MV-4-11 (cell line): ENCODE data around the gene EEPD1.

Experiments used
- DNase-seq: peaks from one replicate; lab custom pipeline; 2025; lab: John Stamatoyannopoulos, UW

EEPD1 gene

GRCh38 chr7:36279926-36280315 lies 126.9 kb downstream of the EEPD1 start:
- no peak for DNase-seq

GRCh38 chr7:36280840-36281812 lies 128.1 kb downstream of the EEPD1 start:
- peak; percentile 80 for DNase-seq

- no peak for DNase-seq
Measured at GRCh38 chr7:36281945-36282717, 129.1 kb downstream of the EEPD1 start.

GRCh38 chr7:36283181-36283580 lies 130.1 kb downstream of the EEPD1 start:
- DNase-seq = no peak

- DNase-seq = peak; percentile 100
Measured at GRCh38 chr7:36283711-36284130, 130.7 kb downstream of the EEPD1 start.

- peak; percentile 72 for DNase-seq
Measured at GRCh38 chr7:36284456-36285090, 131.5 kb downstream of the EEPD1 start.

- DNase-seq = no peak
Measured at GRCh38 chr7:36285276-36285675, 132.2 kb downstream of the EEPD1 start.

GRCh38 chr7:36286226-36286625 lies 133.2 kb downstream of the EEPD1 start:
- no peak for DNase-seq

- no peak for DNase-seq
Measured at GRCh38 chr7:36286688-36287087, 133.6 kb downstream of the EEPD1 start.

- peak; percentile 68 for DNase-seq
Measured at GRCh38 chr7:36287371-36288241, 134.6 kb downstream of the EEPD1 start.

- no peak for DNase-seq
Measured at GRCh38 chr7:36288501-36288900, 135.4 kb downstream of the EEPD1 start.

- no peak for DNase-seq
Measured at GRCh38 chr7:36289833-36290661, 137.0 kb downstream of the EEPD1 start.

- peak; percentile 61 for DNase-seq
Measured at GRCh38 chr7:36291387-36292316, 138.6 kb downstream of the EEPD1 start.

- no peak for DNase-seq
Measured at GRCh38 chr7:36295090-36295489, 142.0 kb downstream of the EEPD1 start.

- no peak for DNase-seq
Measured at GRCh38 chr7:36296284-36296683, 143.2 kb downstream of the EEPD1 start.

- no peak for DNase-seq
Measured at GRCh38 chr7:36297364-36298009, 144.4 kb downstream of the EEPD1 start.

GRCh38 chr7:36298106-36298505 lies 145.1 kb downstream of the EEPD1 start:
- no peak for DNase-seq

GRCh38 chr7:36299223-36299774 lies 146.2 kb downstream of the EEPD1 start:
- DNase-seq = no peak
